A673 (cell line): ENCODE results near the gene ALLC.

Experiments
- CTCF ChIP-seq: fragments of 300-800, 200-600 bp; sonication (generic); conservative IDR thresholded peaks from 2 replicates; pipeline ENCODE4 v1.5.1; 2017; ENCODE audit warnings: low read depth, mild to moderate bottlenecking, antibody characterized with exemption, low read length, moderate library complexity, mixed read lengths
- EZH2 ChIP-seq: fragments of 200-600 bp; sonication (generic); IDR thresholded peaks from 2 replicates; pipeline ENCODE4 v1.6.1; 2017; ENCODE audit warnings: borderline replicate concordance, low read depth, mild to moderate bottlenecking, mixed read lengths, antibody characterized with exemption, low read length; ENCODE audit not compliant: poor library complexity, severe bottlenecking

DNA sequence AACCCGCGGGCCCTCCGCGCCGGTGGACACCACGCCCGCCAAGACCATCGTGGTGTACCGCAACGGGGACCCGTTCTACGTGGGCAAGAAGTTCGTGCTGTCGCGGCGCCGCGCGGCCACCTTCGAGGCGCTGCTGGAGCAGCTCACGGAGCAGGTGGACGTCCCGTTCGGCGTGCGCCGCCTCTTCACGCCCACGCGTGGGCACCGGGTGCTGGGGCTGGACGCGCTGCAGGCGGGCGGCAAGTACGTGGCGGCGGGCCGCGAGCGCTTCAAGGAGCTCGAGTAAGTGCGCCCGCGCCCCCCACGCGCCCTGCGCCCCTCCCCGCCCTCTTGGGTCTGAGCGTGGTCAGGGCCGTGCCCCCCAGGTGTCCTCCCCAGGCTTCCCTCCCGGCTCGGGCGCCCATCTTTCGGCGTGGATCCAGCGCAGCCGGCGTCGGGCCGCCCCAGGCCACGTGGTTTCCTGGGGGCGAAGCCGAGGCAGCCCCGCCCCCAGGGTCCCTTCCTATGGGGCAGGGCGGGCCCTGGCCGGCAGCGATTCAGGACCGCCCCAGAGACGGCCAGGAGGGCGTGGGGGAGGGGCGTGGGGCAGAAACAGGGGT is 45.9 kb downstream of the ALLC start:
- TF ChIP-seq CTCF, result no peak
- TF ChIP-seq EZH2, result no peak
